ENCODE results near the gene KPNB1. TPM values are rescaled to one million over a fixed set of nuclear protein-coding genes. Genes with fewer than 3 reads are reported as not detected.

The KPNB1 gene
- total RNA-seq, 1 experiment from 2014 or later, result 437 TPM

DNA sequence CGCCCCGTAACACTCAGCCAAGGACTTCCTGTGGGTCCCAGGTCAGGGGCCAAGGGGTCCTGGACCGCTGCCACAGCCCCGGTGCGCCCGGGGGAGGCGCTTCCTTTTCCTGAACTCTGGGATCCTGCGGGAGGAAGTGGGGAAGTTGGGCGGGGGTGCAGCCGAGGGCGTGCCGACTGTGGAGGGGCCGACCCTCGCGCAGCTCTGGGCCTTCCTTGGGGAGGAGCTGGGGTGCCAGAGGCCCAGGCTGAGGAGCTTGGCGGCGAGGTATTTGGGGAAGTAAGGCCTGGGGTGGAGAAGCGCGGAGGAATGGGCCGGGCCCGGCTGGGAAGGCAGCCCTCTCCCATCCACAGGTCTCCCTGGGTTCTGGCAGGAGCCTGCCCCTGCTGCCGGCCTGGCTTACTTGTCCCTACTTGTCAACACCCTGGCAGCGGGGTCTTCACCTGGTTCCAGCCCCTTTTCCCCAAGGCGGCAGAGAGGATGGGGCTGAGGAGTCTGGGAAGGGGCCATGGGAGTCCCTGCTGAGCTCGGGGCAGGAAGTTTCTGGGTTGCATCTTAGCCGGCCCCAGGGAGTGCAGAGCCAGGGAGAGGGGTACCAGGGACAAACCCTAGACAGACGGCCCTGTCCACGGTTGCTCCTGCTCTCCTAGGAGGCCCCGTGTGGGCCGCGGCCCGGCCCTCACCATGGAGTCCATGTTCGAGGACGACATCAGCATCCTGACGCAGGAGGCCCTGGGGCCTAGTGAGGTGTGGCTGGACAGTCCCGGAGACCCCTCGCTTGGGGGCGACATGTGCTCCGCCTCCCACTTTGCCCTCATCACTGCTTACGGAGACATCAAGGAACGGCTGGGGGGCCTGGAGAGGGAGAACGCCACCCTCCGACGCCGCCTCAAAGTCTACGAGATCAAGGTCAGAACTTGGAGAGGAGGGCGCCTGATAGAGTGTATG lies 46.0 kb downstream of the KPNB1 start:
- BruUV-seq (replicated peaks), result no TSS peak
- Histone ChIP-seq H3K9me2 (replicated peaks; ENCODE audit: low read length) (no peaks in the 10 kb centered on the region), H3K36me3 (ENCODE audit: low read depth, low read length) (no peaks in the 10 kb centered on the region), H2AFZ (ENCODE audit: low read length) (peak overlapping the region; percentile 89; the same call in 1 of the 2 replicates), H3K4me1 (ENCODE audit: insufficient read depth, low read length) (peaks cover 15% of the 10 kb centered on the region; the same call in 1 of the 2 replicates), H3K27ac (ENCODE audit: low read length) (no peak overlapping the region), H3K4me3 (ENCODE audit: low read length) (peak overlapping the region; percentile 83), H3K9me3 (ENCODE audit: low read length) (no peaks in the 10 kb centered on the region), H3K4me2 (ENCODE audit: low read length) (peak overlapping the region; percentile 86), H3K27me3 (ENCODE audit: low read length) (no peaks in the 10 kb centered on the region), H3K9ac (ENCODE audit: low read length) (0 out of 2 replicates have a peak overlapping the region, but pooled peaks have one; percentile 52), H4K20me1 (ENCODE audit: low read length) (no peaks in the 10 kb centered on the region), H3F3A (ENCODE audit: low read length, unreplicated experiment) (no peaks in the 10 kb centered on the region), H3K79me2 (ENCODE audit: low read length) (no peaks in the 10 kb centered on the region)
- CTCF ChIA-PET, result interaction anchor here (0.7 kb wide), 1 partner anchor 27 kb away, joined by 3 read pairs; no protein-coding TSS in a partner anchor
- POLR2A ChIA-PET (ENCODE audit: unreplicated experiment), result no interaction called here
- no peak for TF ChIP-seq EZH2phosphoT487 (IDR thresholded peaks at IDR 0.05; ENCODE audit: borderline replicate concordance, low read length)
- TF ChIP-seq, protein P1, sequence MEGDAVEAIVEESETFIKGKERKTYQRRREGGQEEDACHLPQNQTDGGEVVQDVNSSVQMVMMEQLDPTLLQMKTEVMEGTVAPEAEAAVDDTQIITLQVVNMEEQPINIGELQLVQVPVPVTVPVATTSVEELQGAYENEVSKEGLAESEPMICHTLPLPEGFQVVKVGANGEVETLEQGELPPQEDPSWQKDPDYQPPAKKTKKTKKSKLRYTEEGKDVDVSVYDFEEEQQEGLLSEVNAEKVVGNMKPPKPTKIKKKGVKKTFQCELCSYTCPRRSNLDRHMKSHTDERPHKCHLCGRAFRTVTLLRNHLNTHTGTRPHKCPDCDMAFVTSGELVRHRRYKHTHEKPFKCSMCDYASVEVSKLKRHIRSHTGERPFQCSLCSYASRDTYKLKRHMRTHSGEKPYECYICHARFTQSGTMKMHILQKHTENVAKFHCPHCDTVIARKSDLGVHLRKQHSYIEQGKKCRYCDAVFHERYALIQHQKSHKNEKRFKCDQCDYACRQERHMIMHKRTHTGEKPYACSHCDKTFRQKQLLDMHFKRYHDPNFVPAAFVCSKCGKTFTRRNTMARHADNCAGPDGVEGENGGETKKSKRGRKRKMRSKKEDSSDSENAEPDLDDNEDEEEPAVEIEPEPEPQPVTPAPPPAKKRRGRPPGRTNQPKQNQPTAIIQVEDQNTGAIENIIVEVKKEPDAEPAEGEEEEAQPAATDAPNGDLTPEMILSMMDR (conservative IDR thresholded peaks at IDR 0.05; ENCODE audit: low read depth, low read length), result no peak
- TF ChIP-seq EZH2 (IDR thresholded peaks at IDR 0.05; ENCODE audit: low read length, unreplicated experiment), result no peak
- ATAC-seq (no peak; the same call in 1 of the 2 replicates), DNase-seq (no peak)
- intact Hi-C loops (cut with micrococcal nuclease), result no loop called here

GRCh38 chr17:47696717-47697642 lies 47.3 kb downstream of the KPNB1 start:
- Histone ChIP-seq H3K27me3 (ENCODE audit: low read length) (no peaks in the 10 kb centered on the region), H4K20me1 (ENCODE audit: low read length) (no peaks in the 10 kb centered on the region), H3K9ac (ENCODE audit: low read length) (no peak overlapping the region), H3K36me3 (ENCODE audit: low read depth, low read length) (no peaks in the 10 kb centered on the region), H2AFZ (ENCODE audit: low read length) (no peak overlapping the region), H3F3A (ENCODE audit: low read length, unreplicated experiment) (no peaks in the 10 kb centered on the region), H3K4me2 (ENCODE audit: low read length) (no peak overlapping the region), H3K4me3 (ENCODE audit: low read length) (no peak overlapping the region), H3K79me2 (ENCODE audit: low read length) (no peaks in the 10 kb centered on the region), H3K27ac (ENCODE audit: low read length) (no peak overlapping the region), H3K9me3 (ENCODE audit: low read length) (no peaks in the 10 kb centered on the region), H3K9me2 (replicated peaks; ENCODE audit: low read length) (no peaks in the 10 kb centered on the region), H3K4me1 (ENCODE audit: insufficient read depth, low read length) (peaks cover 15% of the 10 kb centered on the region; the same call in 1 of the 2 replicates)
- CTCF ChIA-PET, result interaction anchor here (0.7 to 1.0 kb wide), 2 partner anchors 26 to 93 kb away, joined by 3 to 11 read pairs; no protein-coding TSS in a partner anchor
- intact Hi-C loops (cut with micrococcal nuclease), result no loop called here
- no peak for DNase-seq
- no peak for ATAC-seq
- no TSS peak for BruUV-seq (replicated peaks)
- POLR2A ChIA-PET (ENCODE audit: unreplicated experiment), result no interaction called here
- TF ChIP-seq EZH2 (IDR thresholded peaks at IDR 0.05; ENCODE audit: low read length, unreplicated experiment) (no peak), EZH2phosphoT487 (IDR thresholded peaks at IDR 0.05; ENCODE audit: borderline replicate concordance, low read length) (no peak)
- TF ChIP-seq, protein P1 (conservative IDR thresholded peaks at IDR 0.05; ENCODE audit: low read depth, low read length), result no peak

All from PC-3 (cell line).